Endothelial cell of umbilical vein (primary cell): ENCODE results near the gene ANXA8L1.

Experiments
- EZH2 ChIP-seq: IDR thresholded peaks from 2 replicates; pipeline ENCODE4 v1.6.1; 2012; ENCODE audit warnings: borderline replicate concordance, low read depth, mild to moderate bottlenecking, moderate library complexity, low read length, inconsistent platforms; ENCODE audit not compliant: severe bottlenecking
- FOS ChIP-seq: IDR thresholded peaks from 2 replicates; pipeline ENCODE4 v1.6.1; 2011; ENCODE audit warnings: mild to moderate bottlenecking, low read length, moderate library complexity, borderline replicate concordance; ENCODE audit not compliant: insufficient read depth
- JUN ChIP-seq: IDR thresholded peaks from 2 replicates; pipeline ENCODE4 v1.6.1; 2011; ENCODE audit warnings: borderline replicate concordance, low read depth; ENCODE audit not compliant: insufficient read length, insufficient read depth
- MYC ChIP-seq: IDR thresholded peaks from one replicate; pipeline ENCODE4 v1.6.1; 2011; ENCODE audit warnings: mild to moderate bottlenecking, low read depth, low read length
- POLR2A ChIP-seq: IDR thresholded peaks from 2 replicates; pipeline ENCODE4 v1.6.1; 2012; ENCODE audit warnings: low read depth, mild to moderate bottlenecking, control low read depth, low read length
- POLR2AphosphoS5 ChIP-seq: IDR thresholded peaks from 2 replicates; pipeline ENCODE4 v1.6.1; 2012; ENCODE audit warnings: low read depth, mild to moderate bottlenecking, control low read depth, low read length, moderate library complexity; ENCODE audit not compliant: insufficient read depth
- TF ChIP-seq, protein P1 (sequence below), 2 donors: IDR thresholded peaks; 1 replicate in 1 of 2; 2 replicates in 1 of 2; pipeline ENCODE4 v1.5.1; 2011; ENCODE audit warnings: low read length in 2 of 2, mild to moderate bottlenecking in 2 of 2, moderate library complexity in 2 of 2, control low read depth in 1 of 2, inconsistent platforms in 1 of 2, low read depth in 1 of 2; ENCODE audit not compliant: insufficient read depth in 1 of 2; ENCODE audit errors: extremely low read depth in 1 of 2
- TF ChIP-seq, protein P2 (sequence below): IDR thresholded peaks from 2 replicates; pipeline ENCODE4 v1.6.1; 2011; ENCODE audit not compliant: insufficient read depth, insufficient read length

DNA sequence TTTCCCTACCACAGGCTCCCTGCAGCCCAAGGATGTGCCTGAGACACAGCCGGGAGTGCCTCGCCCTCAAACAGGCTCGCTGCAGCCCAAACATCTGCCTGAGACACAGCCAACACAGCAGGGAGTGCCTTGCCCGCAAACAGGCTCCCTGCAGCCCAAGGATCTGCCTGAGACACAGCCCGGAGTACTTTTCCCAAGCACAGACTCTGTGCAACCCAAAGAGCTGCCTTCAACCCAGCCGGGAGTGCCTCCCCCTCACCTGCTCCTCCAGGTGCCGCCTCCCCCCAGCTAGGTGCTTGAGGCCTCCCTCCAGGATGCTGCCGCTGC, 45.9 kb upstream of the ANXA8L1 start:
- TF ChIP-seq EZH2 (no peak), POLR2AphosphoS5 (no peak), POLR2A (no peak), FOS (no peak), MYC (no peak), JUN (no peak)
- TF ChIP-seq, protein P1, sequence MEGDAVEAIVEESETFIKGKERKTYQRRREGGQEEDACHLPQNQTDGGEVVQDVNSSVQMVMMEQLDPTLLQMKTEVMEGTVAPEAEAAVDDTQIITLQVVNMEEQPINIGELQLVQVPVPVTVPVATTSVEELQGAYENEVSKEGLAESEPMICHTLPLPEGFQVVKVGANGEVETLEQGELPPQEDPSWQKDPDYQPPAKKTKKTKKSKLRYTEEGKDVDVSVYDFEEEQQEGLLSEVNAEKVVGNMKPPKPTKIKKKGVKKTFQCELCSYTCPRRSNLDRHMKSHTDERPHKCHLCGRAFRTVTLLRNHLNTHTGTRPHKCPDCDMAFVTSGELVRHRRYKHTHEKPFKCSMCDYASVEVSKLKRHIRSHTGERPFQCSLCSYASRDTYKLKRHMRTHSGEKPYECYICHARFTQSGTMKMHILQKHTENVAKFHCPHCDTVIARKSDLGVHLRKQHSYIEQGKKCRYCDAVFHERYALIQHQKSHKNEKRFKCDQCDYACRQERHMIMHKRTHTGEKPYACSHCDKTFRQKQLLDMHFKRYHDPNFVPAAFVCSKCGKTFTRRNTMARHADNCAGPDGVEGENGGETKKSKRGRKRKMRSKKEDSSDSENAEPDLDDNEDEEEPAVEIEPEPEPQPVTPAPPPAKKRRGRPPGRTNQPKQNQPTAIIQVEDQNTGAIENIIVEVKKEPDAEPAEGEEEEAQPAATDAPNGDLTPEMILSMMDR (IDR thresholded peaks at IDR 0.05; ENCODE audit: extremely low read depth in 1 of 2, insufficient read depth in 1 of 2, low read depth in 1 of 2, low read length in 2 of 2) = no peak
- TF ChIP-seq, protein P2, sequence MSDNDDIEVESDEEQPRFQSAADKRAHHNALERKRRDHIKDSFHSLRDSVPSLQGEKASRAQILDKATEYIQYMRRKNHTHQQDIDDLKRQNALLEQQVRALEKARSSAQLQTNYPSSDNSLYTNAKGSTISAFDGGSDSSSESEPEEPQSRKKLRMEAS = no peak
